HUES48 (cell line): ENCODE measurements around the gene ZBTB25.

ENCODE experiments used
- H3K27ac ChIP-seq: one replicate; pipeline ENCODE4 v1.7.0; 2013; ENCODE audit warnings: low read depth, low read length, inconsistent platforms
- H3K27me3 ChIP-seq: 2 replicates; pipeline ENCODE4 v1.6.1; 2013; ENCODE audit warnings: mild to moderate bottlenecking, low read length; ENCODE audit not compliant: control insufficient read depth, insufficient read depth
- H3K36me3 ChIP-seq: 2 replicates; pipeline ENCODE4 v1.6.1; 2013; ENCODE audit warnings: low read length; ENCODE audit not compliant: control insufficient read depth, insufficient read depth
- H3K4me1 ChIP-seq: 2 replicates; pipeline ENCODE4 v1.6.1; 2013; ENCODE audit warnings: mild to moderate bottlenecking, low read length; ENCODE audit not compliant: control insufficient read depth, insufficient read depth
- H3K4me3 ChIP-seq: 2 replicates; pipeline ENCODE4 v1.5.1; 2013; ENCODE audit warnings: mild to moderate bottlenecking, low read depth, low read length
- H3K9ac ChIP-seq: 2 replicates; pipeline ENCODE4 v1.6.1; 2013; ENCODE audit warnings: mild to moderate bottlenecking, low read depth, low read length, moderate library complexity
- H3K9me3 ChIP-seq: 2 replicates; pipeline ENCODE4 v1.6.1; 2013; ENCODE audit warnings: low read length; ENCODE audit not compliant: control insufficient read depth, insufficient read depth

ZBTB25 gene

DNA sequence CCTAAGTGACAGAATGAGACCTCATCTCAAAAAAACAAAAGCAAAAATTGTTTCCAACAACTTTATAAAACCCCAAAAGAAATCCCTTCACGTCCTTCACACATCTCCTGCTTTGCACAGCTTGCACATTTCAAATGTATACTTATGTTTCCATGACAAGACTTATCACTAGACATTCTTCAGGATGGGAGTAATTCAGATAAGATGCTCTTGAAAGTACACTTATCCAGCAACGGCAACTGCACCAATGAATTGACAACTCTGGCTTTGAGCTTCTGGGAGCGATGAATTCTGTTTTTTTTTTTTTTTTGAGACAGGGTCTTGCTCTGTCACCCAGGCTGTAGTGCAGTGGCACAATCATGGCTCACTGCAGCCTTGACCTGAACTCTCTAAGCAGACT, 69.1 kb downstream of the ZBTB25 start:
- H3K9me3 ChIP-seq = no peaks in the 10 kb centered on the region
- no peak overlapping the region for H3K27ac ChIP-seq
- peaks cover 96% of the 10 kb centered on the region for H3K36me3 ChIP-seq
- H3K4me3 ChIP-seq = no peak overlapping the region
- no peaks in the 10 kb centered on the region for H3K4me1 ChIP-seq
- H3K9ac ChIP-seq = no peak overlapping the region
- no peaks in the 10 kb centered on the region for H3K27me3 ChIP-seq

DNA sequence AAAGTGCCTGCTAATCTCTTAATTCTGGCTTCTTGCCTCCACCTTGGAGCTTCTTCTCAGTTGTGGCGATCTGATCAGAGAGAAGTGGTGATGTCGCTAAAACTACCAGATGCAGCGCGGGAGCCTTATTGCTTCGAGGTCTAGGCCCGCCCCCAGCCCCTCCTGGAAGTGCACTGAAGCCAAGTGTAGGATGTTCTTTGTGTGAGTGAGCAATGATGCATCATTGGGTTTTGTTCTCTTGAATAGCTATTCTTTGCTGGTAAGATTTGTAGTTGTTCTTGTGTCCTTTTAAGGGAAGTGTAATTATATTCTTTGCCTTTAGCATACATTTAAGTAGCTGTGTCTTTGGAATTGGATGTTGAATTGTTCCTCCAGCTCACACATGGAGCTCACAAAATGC, 79.7 kb downstream of the ZBTB25 start:
- H3K27ac ChIP-seq = no peak overlapping the region
- H3K4me1 ChIP-seq = no peaks in the 10 kb centered on the region
- no peaks in the 10 kb centered on the region for H3K27me3 ChIP-seq
- H3K4me3 ChIP-seq = no peak overlapping the region
- peaks cover 92% of the 10 kb centered on the region for H3K36me3 ChIP-seq
- no peak overlapping the region for H3K9ac ChIP-seq
- H3K9me3 ChIP-seq = no peaks in the 10 kb centered on the region

DNA sequence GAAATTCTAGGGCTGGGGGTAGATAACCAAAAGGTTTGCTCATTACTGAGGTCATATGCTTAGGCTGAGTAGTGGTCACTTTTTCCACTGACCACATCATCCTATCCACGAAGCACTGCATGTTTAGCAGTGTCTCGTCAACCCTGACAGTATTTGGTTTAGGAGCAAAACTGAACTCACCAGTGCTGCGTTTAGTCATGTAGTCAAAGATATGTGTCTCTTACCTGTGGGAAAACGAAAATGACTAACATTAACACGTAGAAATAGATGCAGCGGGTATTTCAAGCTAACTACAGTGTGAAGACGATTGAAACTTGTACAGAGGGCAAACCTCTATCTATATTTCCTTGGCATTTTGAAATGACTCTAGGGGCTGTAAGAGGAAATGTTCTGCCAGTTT, 80.9 kb downstream of the ZBTB25 start:
- Histone ChIP-seq H3K27ac (no peak overlapping the region), H3K4me1 (no peaks in the 10 kb centered on the region), H3K27me3 (no peaks in the 10 kb centered on the region), H3K4me3 (no peak overlapping the region), H3K36me3 (peaks cover 91% of the 10 kb centered on the region), H3K9ac (no peak overlapping the region), H3K9me3 (no peaks in the 10 kb centered on the region)

DNA sequence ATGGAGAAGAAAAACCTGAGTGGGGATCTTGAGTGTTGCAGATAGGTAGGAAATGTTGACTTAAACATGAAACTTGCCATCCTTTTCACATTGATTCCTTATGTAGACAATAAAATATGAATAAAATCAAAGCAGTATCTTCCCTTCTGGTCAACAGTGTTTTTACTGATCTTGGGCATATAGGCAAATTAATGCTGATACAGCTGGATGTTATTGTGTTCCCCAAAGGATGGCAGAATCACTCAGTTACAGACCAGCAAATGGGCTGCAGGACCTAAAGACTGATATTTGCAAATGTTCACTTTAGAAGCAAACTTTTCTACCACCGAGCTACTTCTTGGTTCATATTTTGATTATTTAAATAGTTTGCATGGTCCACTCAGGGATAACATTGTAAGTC, 81.6 kb downstream of the ZBTB25 start:
- H3K27me3 ChIP-seq = no peaks in the 10 kb centered on the region
- no peaks in the 10 kb centered on the region for H3K4me1 ChIP-seq
- H3K9me3 ChIP-seq = no peaks in the 10 kb centered on the region
- no peak overlapping the region for H3K27ac ChIP-seq
- no peak overlapping the region for H3K9ac ChIP-seq
- H3K4me3 ChIP-seq = no peak overlapping the region
- peaks cover 91% of the 10 kb centered on the region for H3K36me3 ChIP-seq

DNA sequence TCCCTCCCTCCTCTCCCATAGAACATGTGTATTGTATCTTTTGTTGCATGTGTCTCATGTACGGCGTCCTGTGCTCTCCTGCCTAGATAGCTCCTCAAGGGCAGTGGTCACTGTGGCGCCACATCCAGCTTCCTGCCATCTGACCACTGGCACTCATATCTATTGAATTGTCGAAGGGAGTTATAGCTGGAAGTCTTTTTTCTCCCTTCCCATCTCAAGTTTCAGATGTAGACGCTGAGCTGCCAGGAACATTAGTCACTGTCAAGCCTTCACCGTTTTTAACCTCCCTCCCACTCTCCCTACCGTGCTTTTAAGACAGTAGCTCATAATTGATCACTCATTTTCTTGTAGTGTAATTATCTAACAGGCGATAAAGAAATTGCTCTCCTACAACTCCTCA, 82.5 kb downstream of the ZBTB25 start:
- Histone ChIP-seq H3K9ac (no peak overlapping the region), H3K36me3 (peaks cover 91% of the 10 kb centered on the region)

DNA sequence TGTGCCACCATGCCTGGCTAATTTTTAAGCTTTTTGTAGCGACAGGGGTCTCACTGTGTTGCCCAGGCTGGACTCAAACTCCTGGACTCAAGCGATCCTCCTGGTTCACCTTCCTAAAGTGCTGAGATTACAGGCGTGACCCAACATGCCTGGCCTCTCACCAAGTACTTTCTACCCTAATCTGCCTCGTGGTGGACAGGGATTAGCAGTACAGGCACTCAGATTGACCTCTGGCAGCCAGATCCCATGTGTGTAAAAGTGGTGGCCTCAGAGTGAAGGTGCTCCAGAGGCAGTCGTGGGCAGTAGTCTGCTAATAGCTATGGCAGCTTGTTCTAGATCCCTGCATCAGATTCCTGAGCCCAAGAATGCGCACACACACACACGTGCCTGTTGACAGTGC, 84.6 kb downstream of the ZBTB25 start:
- H3K9ac ChIP-seq = no peak overlapping the region
- H3K36me3 ChIP-seq = peaks cover 89% of the 10 kb centered on the region
- no peaks in the 10 kb centered on the region for H3K4me1 ChIP-seq
- no peak overlapping the region for H3K4me3 ChIP-seq
- no peak overlapping the region for H3K27ac ChIP-seq
- H3K9me3 ChIP-seq = no peaks in the 10 kb centered on the region
- H3K27me3 ChIP-seq = no peaks in the 10 kb centered on the region

More for the DNA sequence above, 82.5 kb downstream of the ZBTB25 start:
- Histone ChIP-seq H3K27ac (no peak overlapping the region), H3K4me3 (no peak overlapping the region), H3K27me3 (no peaks in the 10 kb centered on the region), H3K4me1 (no peaks in the 10 kb centered on the region), H3K9me3 (no peaks in the 10 kb centered on the region)

DNA sequence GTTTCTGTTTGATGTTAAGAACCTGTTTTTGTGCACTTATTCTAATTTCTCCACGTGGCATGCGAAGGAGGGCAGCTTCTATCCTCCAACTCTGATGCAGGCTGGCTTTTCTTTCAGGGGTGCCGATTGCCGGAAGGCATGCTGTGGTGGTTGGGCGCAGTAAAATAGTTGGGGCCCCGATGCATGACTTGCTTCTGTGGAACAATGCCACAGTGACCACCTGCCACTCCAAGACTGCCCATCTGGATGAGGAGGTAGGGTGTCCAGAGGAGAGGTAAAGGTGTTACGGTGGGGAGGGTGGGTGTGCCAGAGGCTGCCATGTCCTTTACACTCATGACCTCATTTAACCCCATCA, 85.9 kb downstream of the ZBTB25 start:
- H3K4me3 ChIP-seq = no peak overlapping the region
- H3K36me3 ChIP-seq = peaks cover 92% of the 10 kb centered on the region
- H3K27ac ChIP-seq = no peak overlapping the region
- H3K9ac ChIP-seq = no peak overlapping the region
- no peaks in the 10 kb centered on the region for H3K27me3 ChIP-seq
- no peaks in the 10 kb centered on the region for H3K9me3 ChIP-seq
- no peaks in the 10 kb centered on the region for H3K4me1 ChIP-seq

DNA sequence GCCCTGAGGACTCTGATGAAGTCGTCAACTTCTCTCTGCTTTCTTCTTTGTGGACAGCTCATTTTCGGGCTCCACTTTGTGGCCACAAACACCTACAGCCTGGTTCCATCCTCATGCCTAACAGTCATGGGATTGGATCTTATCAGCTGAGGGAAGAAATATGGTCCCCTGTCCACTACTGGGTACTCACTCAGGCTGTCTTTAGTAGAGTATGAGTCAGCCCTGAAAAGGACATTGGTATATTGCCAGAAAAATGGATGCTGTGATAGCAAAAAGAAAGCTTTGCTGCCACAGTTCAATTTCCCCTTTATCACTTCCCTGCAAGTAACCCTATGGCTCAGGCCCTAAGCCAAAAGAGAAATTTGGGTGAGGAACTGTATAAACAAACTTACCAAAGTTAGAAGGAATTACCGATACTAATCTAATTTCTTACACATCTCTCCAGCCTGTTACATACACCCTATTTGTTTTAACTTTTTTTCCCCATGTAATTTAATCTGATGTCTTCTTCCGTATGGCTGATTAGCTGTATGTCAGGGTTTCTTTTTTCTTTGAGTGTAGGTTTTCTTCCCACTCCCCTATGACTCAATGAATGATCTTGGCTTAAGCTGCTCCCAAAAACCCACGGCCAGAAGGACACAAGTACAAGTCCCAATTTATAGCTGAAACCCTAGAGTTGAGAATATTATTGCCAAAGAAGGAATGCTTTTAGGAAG, 86.4 kb downstream of the ZBTB25 start:
- no peak overlapping the region for H3K4me3 ChIP-seq
- H3K9ac ChIP-seq = no peak overlapping the region
- no peak overlapping the region for H3K27ac ChIP-seq
- H3K27me3 ChIP-seq = no peaks in the 10 kb centered on the region
- peaks cover 92% of the 10 kb centered on the region for H3K36me3 ChIP-seq
- no peaks in the 10 kb centered on the region for H3K4me1 ChIP-seq
- H3K9me3 ChIP-seq = no peaks in the 10 kb centered on the region

DNA sequence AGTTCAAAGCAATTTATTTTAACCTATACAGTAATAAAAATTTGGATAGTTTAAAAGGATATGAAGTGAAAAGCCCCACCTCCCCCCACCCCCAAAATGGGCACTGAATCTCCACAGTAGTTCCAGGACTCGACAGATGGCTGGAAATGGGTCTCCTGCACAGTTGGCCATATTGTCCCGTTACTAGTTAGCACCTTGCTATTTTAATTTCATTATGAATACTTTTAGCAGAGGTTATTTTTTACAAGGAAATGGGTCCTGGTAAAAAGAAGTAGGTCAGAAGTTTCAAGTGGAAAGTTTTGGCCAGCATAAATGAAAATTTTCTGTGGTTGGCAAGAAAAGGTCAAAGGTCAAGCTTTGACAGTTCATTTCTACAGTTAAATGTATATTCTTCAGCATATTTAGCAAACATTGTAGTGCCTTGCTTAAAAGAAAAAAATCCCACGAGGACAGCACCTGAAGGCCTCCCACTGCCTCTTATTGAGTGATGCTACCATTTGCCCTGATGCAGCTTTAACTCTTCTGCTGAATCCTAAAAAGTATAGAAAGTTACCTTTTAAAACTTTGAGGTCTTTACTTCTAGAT, 87.2 kb downstream of the ZBTB25 start:
- Histone ChIP-seq H3K27me3 (no peaks in the 10 kb centered on the region), H3K27ac (no peak overlapping the region), H3K9ac (no peak overlapping the region), H3K36me3 (peaks cover 93% of the 10 kb centered on the region), H3K4me3 (no peak overlapping the region), H3K4me1 (no peaks in the 10 kb centered on the region), H3K9me3 (no peaks in the 10 kb centered on the region)

DNA sequence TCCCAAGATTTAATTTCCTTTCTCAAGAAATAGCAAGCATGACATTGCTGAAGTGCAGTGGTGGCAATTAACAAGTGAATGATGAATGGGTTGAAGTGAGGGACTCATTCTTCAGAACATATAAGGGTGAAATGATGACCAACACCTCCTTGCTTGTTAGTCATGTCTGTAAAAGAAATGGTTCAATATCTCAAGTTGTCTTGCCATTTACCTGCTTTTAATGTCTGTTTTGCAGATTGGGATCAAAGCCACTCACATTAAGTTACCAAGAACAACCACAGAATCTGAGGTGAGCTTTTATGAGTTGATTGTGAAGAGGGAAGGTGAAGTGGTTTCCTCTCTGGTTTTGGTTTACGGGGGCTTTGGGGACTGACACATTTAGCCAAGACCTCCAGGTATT, 91.4 kb downstream of the ZBTB25 start:
- Histone ChIP-seq H3K27ac (no peak overlapping the region), H3K4me3 (no peak overlapping the region), H3K27me3 (no peaks in the 10 kb centered on the region), H3K36me3 (peaks cover 86% of the 10 kb centered on the region), H3K4me1 (no peaks in the 10 kb centered on the region), H3K9ac (no peak overlapping the region), H3K9me3 (no peaks in the 10 kb centered on the region)

DNA sequence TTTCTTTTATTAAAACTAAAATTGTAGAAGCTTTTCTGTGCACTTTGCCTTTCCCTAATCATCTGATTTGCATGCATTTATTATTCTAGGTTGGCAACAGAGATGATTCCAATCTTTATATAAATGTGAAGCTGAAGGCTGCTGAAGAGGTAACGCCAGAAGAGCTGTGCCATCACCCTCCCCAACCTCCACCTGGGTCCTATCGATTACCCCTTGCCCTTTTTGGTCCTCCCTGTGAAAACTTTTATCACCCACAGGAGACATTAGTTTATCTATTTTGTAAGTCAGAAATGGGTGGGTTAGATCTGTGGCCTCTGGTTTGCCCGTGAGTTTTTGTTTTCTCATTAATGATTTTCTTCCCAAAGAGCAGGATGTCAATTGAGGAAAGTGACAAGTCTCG, 92.6 kb downstream of the ZBTB25 start:
- Histone ChIP-seq H3K4me1 (no peaks in the 10 kb centered on the region), H3K9ac (no peak overlapping the region), H3K27ac (no peak overlapping the region), H3K4me3 (no peak overlapping the region), H3K9me3 (no peaks in the 10 kb centered on the region), H3K36me3 (peaks cover 79% of the 10 kb centered on the region), H3K27me3 (no peaks in the 10 kb centered on the region)
